Measurements from ENCODE around the gene TEX261.

TEX261 gene

GRCh38 chr2:70979626-70980025, 15.0 kb downstream of the TEX261 start:
- no peak for DNase-seq

DNA sequence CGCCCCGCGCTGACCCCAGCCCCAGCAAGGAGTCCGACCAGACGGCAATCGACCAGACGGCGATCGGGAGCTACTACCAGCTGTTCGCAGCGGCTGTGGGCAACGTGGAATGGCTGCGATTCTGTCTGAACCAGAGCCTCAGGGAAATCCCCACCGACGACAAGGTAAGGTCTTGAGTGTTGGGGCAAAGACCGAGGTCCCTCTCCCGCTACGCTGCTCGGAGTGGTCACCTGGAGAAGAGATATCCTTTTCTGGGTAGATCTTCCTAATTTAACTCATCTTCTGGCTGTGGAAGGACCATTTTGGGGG, 15.5 kb downstream of the TEX261 start:
- no peak for DNase-seq

DNA sequence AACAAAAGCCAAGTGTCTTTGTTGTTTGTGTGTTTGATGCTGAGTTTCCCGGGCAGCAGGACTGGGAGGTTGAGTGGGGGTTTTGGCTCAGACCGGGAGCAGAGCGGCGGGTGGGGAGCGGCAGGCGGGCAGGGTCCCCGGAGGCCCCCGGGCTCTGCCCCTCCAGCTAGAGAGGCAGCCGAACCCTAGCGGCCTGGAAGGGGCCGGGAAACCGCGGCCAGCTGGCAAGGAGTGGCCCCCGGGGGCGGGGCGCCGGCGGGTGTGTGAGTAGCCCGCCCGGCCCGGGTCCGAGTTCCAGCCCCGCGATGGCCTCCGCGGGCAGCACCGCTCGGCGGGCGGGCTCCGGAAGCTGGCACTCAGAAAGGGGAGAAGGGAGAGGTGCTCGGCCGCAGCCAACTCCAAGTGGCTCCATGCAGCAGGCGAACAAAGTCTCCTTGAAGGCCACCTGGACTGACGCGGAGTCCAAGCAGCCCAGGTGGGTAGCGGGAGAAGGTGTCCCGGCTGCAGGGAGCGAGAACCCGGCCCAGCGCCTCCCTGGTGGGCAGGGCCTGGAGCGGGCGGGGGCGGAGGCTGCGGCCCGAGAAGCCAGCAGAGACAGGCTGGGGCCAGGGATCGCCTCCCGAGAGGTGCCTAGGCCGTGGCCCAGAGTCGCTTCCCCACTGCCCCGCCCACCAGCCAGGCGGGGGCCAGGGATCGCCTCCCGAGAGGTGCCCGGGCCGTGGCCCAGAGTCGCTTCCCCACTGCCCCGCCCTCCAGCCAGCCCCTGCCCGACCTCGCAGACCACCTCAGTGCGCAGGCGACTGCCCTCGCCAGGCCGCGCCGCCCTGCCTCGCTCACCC, 16.1 kb downstream of the TEX261 start, which contains the start of gene ANKRD53:
ANKRD53 (plus strand) TSS at position 290 of the 839 bp plus-strand sequence; CDS start at position 306, 16 bp downstream.
- peak; percentile 15 for DNase-seq

GRCh38 chr2:70977605-70978205, 17.0 kb downstream of the TEX261 start:
- peak; percentile 53 for DNase-seq

DNA sequence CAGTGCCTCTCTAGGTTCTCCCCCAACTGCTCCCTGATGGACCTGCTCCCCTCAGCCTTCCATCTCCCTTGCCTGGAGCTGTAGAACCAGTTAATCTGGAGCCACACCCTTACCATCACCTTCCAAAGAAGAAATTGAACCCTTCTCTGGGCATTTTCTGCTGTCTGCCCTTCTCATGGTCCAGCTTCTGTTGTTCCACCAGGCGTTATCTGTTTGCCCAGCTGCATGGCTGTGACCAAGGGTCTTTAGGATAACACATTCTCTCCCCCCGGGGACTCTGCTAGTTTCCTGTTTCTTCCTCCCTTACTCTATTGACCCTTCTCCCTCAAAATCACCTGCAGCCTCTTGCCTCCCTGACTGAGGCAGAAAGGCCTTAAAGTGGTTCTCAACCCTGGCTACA, 19.4 kb downstream of the TEX261 start:
- DNase-seq = no peak

- DNase-seq = no peak
Measured at GRCh38 chr2:70974592-70974991, 20.1 kb downstream of the TEX261 start.

DNA sequence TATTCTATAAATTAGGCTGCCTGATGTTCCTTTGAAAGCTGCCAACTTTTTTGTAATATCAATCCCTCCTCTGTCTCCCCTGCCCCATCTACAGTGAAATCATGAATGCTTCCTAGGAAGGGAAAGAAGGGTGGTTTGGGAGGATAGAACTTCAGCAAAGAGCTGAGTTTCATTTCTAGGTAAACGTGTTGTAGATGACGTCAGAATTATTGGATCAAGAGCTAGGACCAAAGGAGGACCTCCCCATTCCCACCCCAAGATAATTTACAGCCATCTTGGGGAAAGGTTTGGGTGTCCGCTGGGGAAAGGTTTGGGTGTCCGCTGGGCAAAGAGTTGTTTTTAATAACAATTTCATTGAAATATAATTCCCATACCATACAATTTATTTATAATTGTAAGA, 27.5 kb downstream of the TEX261 start:
- DNase-seq = no peak

GRCh38 chr2:70966681-70967080, 28.0 kb downstream of the TEX261 start:
- DNase-seq = no peak

- no peak for DNase-seq
Measured at GRCh38 chr2:70965506-70965905, 29.2 kb downstream of the TEX261 start.

DNA sequence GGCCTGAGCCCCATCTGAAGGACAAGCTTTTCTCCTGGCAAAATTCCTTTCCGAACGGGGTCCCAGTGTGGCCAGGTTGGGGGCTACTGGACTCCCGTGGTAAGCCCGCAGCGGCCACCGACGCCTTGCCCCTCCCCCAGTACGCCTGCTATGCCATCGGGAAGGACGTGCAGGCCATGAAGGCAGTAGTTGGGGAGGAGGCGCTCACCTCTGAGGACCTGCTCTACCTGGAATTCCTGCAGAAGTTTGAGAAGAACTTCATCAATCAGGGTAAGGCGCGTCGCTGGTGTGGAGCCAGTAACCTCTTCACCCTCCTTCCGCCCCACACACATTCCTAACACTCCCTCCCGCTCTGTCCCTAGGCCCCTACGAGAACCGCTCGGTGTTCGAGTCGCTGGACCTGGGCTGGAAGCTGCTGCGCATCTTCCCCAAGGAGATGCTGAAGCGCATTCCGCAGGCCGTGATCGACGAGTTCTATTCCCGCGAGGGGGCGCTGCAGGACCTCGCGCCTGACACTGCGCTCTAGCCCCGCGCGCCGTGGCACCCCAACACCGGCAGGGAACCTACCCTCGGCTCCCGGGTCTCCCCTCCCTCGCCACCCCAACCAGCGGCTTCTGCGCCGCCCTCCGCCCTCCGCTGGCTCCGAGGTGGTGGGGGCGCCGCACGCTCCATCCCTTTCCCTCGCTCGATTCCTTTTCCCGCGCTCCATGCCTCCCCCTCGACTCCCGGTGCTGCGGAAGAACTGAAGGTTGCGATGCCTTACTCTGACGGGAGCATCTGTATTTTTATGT, 29.9 kb downstream of the TEX261 start:
- DNase-seq = no peak

DNA sequence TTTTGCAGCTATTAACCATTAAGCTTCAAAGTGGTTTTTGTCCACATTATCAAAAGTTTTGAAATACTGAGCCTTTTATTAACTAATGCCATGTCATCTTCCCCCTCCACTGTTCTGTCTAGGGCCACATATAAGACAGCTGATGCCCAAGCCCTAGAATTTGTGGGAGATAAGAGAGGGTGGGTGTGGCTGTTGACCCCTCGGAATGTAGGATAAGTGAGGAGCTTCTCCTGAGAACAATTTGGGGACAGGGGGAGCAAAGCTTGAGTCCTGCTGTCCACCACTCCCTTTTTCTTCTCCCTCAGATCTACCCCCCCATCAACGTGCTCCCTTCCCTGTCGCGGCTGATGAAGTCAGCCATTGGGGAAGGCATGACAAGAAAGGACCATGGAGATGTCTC, 30.5 kb downstream of the TEX261 start:
- no peak for DNase-seq

DNA sequence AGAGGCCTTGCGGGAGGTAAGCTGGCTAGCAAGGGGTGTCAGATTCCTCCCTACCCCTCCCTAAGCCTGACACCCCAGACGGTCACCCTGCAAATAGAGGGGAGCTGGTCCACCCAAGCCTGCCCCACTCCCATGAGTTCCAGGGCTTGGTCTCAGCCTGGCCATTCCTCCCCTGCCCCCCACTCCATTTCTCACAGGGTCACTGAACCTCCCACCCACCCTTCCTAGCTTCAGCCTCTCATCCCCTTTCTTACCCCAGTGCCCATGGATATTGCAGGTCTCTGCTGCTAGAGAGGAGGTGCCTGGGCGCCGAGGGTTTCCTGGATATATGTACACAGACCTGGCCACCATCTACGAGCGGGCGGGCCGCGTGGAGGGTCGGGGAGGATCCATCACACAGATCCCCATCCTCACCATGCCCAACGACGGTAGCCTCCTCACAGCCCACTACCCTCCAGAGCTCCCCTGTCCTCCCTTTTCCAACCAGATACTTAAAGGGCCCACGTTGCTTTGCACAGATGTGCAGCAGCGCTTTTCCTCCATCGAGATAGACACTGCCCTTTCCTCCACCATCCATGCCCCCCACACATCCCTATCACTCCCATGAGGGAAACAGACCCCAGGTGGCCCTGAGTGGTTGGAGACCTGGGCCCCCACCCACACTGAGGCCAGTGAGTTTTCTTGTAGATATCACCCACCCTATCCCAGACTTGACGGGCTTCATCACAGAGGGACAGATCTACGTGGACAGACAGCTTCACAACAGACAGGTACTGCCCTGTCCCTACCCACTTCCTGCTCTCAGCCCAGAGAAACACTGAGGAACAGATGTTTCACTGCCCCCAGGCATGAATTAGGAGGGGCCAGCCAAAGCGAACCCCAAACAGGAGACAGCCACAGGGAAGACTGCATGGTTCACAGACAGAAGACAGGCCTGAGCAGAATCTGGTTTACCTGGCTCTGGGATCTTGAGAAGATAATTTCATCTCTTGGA, 31.5 kb downstream of the TEX261 start:
- no peak for DNase-seq

- no peak for DNase-seq
Measured at GRCh38 chr2:70962211-70962884, 32.3 kb downstream of the TEX261 start.

DNA sequence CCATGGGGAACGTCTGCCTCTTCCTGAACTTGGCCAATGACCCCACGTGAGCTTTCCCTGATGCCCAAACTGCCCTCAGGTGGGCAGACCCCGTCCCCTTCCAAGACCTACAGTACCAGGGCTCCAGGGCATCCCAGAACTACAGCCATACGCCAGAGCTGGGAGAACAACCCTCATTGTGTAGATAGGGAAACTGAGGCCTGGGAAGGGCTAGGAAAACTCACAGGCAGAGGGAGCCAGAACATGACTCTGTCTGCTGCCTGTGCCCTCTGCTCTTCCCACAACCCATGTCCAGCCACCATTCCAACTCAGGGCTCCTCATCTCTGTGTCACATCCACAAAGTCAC, 33.1 kb downstream of the TEX261 start:
- no peak for DNase-seq

- no peak for DNase-seq
Measured at GRCh38 chr2:70960833-70961647, 33.6 kb downstream of the TEX261 start.

DNA sequence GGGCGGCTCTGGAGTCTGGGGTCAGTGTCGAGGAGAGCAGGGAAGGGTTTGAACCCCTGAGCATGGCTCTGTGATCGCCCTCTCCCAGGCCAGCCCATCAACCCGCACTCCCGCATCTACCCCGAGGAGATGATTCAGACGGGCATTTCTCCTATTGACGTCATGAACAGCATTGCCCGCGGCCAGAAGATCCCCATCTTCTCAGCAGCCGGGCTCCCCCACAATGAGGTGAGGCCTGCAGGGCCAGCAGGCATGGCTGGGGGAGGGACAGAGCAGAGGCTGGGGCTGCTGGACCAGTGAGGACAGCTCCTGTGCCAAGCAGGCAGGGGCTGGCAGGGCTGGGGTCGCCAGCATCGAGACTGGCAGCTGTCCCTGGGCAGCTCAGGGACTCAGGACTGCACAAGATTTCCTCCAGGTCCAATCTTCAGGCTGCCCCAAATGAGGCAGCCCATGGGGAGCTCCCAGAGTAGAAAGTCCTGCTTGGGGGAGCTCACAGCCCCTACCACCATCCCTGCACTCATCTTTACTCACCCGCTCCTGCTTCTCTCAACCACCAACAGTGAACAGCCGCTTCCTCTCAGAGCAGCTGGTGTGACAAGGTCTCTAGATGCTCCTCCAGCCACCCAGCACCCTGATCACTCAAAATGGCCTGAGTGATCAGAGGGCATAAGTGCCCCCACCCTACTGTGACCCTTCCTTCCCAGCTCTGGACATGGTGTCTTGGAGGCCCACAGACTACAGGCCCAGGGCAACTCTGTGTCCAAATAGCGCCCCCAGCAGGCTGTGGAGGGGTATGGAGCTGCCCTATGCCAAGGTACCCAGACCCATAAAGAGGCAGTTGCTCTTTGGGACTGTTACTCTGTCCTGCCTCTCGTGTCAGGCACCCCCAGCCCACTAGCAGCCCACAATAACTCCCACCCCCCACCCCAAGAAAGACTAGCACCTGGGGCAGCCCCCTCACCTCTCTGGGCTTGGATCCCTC, 34.5 kb downstream of the TEX261 start:
- DNase-seq = no peak

DNA sequence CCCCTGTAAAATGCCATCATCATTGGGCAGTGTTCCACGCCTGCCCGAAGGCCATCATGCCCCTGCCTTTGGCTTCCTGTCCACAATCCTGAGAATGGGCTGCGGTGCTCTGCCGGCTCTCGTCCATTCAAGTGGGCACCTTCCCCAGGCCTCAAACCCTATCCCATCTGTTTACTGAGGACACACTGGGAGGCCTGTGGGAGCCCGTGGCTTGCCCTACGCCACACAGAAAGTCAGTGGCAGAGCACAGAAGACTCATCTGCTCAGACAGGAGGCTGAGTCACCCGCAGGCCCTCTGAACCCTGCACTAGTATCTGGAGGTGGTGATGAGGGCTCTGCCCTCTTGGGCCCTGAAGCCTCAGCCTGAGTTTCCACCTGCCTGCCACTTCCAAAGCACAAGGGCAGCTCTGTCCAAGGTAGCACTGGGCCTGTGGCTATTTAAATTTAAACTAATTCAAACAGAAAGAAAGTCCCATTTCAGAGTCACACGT, 35.4 kb downstream of the TEX261 start:
- DNase-seq = no peak

DNA sequence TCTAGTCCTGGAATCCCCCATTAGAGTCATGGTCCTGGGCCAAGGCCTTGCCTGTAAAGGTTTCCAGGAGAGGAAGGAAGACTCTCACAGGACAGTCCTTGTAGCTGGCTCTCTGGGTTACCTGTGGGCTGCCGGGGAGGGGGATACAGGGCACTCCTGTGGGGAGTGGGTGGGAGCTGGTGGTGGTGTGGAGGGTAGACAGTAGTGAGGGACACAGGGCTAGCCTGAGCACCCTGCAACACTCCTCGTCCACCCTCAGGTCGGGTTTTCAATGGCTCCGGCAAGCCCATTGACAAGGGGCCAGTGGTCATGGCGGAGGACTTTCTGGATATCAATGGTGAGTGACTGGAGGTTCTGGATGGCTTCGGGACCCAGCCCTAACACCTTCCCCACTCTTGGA, 35.9 kb downstream of the TEX261 start:
- no peak for DNase-seq

GRCh38 chr2:70957798-70958197, 36.9 kb downstream of the TEX261 start:
- DNase-seq = no peak

- no peak for DNase-seq
Measured at GRCh38 chr2:70956141-70956540, 38.5 kb downstream of the TEX261 start.

Data from NCI-H1436 (cell line).